ENCODE data around the gene METTL9.

The METTL9 gene

DNA sequence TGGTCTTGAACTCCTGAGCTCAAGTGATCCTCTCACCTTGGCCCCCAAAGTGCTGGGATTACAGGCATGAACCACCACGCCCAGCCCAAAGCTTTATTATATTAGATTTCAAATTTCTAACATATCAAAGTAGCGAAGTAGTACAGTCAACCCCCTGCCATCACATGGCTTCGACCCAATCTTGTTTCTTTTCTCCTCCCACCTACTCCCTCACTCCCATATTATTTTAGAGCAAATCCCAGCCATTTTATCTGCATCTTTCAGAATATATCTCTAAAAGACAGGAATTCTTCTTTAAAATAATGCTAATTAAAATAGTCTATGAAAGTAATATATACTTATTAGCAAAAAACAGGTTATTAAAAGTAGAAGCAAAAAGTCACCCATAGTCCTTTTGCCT, 52.1 kb downstream of the METTL9 start:
- DNase-seq (ENCODE audit: low read depth in 2 of 2): no peak
- TF ChIP-seq, protein P1, sequence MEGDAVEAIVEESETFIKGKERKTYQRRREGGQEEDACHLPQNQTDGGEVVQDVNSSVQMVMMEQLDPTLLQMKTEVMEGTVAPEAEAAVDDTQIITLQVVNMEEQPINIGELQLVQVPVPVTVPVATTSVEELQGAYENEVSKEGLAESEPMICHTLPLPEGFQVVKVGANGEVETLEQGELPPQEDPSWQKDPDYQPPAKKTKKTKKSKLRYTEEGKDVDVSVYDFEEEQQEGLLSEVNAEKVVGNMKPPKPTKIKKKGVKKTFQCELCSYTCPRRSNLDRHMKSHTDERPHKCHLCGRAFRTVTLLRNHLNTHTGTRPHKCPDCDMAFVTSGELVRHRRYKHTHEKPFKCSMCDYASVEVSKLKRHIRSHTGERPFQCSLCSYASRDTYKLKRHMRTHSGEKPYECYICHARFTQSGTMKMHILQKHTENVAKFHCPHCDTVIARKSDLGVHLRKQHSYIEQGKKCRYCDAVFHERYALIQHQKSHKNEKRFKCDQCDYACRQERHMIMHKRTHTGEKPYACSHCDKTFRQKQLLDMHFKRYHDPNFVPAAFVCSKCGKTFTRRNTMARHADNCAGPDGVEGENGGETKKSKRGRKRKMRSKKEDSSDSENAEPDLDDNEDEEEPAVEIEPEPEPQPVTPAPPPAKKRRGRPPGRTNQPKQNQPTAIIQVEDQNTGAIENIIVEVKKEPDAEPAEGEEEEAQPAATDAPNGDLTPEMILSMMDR (IDR thresholded peaks at IDR 0.05; ENCODE audit: low read depth, low read length): no peak
- H3K4me3 ChIP-seq (replicated peaks in 1 of 2; ENCODE audit: low read depth in 2 of 2, low read length in 2 of 2): no peak overlapping the region

DNA sequence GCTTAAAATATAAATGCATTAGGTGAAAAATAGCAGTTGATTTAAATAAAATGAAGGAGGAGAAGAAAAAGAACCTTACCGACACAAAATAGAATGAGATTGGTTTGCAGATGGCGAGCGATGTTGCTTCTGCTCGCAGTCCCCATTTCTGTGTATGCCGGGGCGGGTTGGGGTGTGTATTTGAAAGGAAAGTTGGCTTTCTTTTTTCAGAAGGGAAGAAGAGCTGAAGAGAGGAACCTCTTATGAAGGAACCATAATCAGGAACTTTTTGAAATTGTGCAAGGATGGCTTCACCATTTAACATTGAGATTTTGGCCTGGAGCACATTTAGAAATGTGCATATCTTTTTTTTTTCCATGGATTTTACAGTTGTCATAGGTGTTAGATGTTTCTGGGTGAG, 53.1 kb downstream of the METTL9 start, which contains the start of gene IGSF6:
IGSF6 (minus strand) TSS at position 156 of the 400 bp plus-strand sequence; CDS start at position 146, 10 bp downstream.
- H3K4me3 ChIP-seq (replicated peaks in 1 of 2; ENCODE audit: low read depth in 2 of 2, low read length in 2 of 2): no peak within 1 kb of the TSS
- TF ChIP-seq, protein P1 (IDR thresholded peaks at IDR 0.05; ENCODE audit: low read depth, low read length): no peak
- no peak for DNase-seq (ENCODE audit: low read depth in 2 of 2)

DNA sequence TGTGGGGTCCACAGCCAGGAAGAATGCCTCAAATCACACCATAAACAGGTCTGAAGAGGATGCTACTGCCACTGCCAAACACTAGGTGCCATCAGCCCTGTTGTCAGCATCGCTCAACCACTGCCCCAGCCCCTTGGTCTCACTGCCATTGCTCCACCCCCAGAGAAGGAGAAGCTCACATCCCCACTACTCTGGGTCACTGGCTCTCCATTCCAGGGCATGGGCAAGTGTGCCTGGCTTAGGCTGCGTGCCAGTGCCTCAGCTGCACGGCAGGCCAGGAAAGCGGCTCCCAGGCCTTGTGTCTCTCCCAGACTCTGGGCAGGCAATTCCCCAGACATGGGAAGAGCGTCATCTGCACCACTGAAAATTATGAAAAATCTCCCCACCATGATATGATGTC, 54.2 kb downstream of the METTL9 start:
- TF ChIP-seq, protein P1 (IDR thresholded peaks at IDR 0.05; ENCODE audit: low read depth, low read length): no peak
- DNase-seq (ENCODE audit: low read depth in 2 of 2): no peak
- no peak overlapping the region for H3K4me3 ChIP-seq (replicated peaks in 1 of 2; ENCODE audit: low read depth in 2 of 2, low read length in 2 of 2)

DNA sequence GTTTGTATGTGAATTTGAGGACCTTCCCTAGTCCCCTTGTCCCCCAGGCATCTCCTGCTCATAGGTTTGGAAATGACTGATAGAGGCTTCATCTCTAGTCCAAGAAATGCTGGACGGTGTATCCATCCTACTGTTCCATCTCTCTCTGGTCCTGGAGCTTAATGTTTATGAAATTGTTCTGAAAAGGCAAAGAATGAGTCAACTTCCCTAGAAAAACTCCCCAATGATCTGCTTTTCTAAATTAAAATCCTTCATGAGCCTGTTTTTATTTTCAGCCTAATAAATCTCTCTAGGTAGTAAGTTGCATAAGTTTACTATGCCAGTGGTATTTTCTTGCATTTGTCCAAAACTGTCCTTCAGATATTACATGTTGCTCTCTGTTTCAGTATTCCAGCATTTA, 55.1 kb downstream of the METTL9 start:
- TF ChIP-seq, protein P1 (IDR thresholded peaks at IDR 0.05; ENCODE audit: low read depth, low read length): no peak
- H3K4me3 ChIP-seq (replicated peaks in 1 of 2; ENCODE audit: low read depth in 2 of 2, low read length in 2 of 2): no peak overlapping the region
- no peak for DNase-seq (ENCODE audit: low read depth in 2 of 2)

DNA sequence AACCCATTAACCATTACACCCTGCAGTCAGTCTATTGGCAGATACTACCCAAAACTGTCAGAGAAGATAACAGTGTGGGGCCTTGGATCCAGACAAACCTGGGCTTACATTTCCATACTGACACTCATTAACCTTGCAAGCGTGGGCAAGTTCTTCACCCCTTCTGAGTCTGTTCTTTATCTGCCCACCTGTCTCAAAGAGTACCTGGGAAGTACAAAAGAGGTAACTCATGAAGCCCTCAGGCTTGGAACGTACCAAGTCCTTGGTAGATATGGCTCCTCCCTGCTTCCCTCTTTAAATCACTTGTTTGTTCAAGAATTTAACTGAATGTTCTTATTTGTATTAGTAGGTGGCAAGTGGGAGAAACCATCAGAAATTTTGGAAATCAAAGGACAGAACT, 55.5 kb downstream of the METTL9 start:
- DNase-seq (ENCODE audit: low read depth in 2 of 2): no peak
- TF ChIP-seq, protein P1 (IDR thresholded peaks at IDR 0.05; ENCODE audit: low read depth, low read length): no peak
- no peak overlapping the region for H3K4me3 ChIP-seq (replicated peaks in 1 of 2; ENCODE audit: low read depth in 2 of 2, low read length in 2 of 2)

DNA sequence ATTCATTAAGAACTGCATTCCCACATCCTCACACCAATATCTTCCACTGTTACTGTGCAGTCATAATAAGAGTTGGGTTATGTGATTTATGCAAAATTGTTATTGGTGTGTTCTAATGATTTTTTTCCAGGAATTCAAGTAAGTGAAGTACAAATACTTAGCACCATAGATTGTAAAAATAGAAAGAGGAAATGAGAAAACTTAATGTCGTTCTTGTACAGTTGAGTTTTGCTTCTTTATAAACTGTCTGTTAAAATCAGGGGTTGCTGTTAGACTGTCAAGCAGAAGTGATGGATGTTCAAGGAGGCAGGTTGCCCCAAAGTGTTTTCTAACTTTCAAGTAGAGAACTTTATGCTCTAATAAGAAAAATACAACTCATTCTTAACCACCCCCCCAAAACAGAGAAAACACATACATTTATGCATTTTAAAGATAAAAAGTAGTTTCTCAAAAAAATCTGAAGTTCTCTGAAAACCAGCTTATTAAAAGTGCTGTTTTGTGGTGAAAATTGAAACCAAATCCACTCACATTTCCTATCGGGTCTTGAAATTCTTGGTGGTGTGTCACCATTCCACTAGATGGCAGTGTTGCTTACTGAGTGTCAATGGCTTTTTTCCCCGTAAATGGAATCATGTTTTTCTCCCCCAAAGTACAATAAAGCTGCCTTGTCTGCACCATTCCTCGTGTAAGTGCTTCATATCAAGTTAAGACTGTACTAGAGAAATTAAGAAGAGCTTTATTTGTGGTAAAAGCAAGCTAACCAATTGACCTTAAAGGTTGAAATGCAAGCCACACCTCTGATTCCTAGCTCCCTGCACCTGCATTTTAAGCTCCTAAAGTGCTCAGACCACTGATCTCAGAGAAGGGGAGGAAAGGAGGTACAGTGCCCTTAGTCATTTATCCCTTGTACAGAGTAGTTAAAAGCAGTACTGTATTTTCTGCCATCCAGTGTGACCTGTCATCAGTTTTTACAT, 57.7 kb downstream of the METTL9 start:
- peak; percentile 71 to 75 for DNase-seq (ENCODE audit: low read depth in 2 of 2)
- TF ChIP-seq, protein P1 (IDR thresholded peaks at IDR 0.05; ENCODE audit: low read depth, low read length): peak; percentile 80
- H3K4me3 ChIP-seq (replicated peaks in 1 of 2; ENCODE audit: low read depth in 2 of 2, low read length in 2 of 2): no peak overlapping the region
